Epidermal melanocyte (primary cell): ENCODE measurements around the gene CYP2R1.
"Not testable (repeated sequence)": the region's sequence is repeated elsewhere in the genome, so short reads cannot be mapped to it uniquely, and the experiment has no call there.

Source experiments
- DNase-seq: peaks from one replicate; pipeline ENCODE4 v3.0.0; 2011; ENCODE audit warnings: low spot score; ENCODE audit not compliant: insufficient read length

The CYP2R1 gene

DNA sequence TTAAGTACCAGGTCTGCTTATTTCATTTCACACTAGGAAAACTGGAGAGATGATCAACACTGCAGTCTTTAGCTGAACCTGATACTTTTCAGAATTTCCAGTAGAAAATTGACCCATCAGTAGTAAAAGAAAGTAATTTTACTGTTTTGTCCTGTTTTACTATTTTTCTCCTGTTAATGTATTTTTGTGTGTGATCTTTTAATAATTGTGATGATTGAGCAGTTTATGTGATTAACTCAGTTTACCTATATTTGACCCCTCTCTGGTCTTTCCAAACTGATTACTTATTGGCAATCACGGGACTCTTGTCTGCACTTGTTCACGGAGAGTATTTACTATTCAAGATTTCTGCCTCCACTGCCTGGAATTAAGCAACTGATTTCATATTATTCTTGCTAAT is 546 bp upstream of the CYP2R1 start:
- DNase-seq: no peak

DNA sequence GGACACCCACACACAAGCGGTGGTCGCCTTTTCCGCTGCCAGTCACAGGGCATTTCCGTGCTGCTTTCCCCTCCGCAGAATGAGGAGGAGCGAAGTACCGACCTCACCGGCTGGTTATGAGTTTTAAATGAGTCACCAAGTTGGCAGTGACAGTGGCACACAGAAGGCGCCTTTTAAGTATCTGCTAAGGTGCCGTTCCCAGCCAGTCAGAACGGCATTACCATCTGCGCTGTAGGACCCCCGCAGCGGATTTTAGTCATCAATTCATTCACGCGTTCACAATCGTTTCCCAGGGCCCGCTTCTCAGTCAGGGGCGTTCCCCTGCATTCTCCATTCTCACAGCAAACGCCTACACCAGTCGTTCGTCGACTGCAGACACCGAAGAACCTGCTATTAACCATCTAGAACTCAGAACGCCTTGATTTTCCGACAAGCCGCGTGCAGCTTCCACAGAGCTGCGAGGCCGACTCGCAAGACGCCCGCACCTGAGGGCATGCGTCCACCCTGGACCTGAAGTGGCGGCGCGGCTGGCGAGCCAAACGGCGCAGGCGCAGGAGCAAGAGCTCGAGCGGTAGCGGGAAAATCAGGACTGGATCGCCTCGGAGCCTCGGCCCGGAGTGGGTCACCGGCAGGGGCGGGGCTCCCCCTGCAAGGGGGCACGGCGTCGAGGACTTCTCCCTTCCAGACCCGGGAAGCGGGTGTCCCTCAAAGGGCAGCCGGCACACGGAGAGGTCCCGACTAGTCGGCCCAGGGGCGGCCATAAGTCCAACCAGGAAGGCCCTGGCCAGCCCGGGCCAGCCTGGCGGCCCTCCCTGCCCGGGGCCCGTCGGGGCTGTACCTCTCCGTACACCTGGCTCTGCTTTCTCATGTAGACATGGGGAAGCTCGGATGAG is 642 bp downstream of the CYP2R1 start:
- peak; percentile 65 for DNase-seq

- DNase-seq: no peak
Observed at GRCh38 chr11:14886513-14886912, 5.5 kb downstream of the CYP2R1 start.

DNA sequence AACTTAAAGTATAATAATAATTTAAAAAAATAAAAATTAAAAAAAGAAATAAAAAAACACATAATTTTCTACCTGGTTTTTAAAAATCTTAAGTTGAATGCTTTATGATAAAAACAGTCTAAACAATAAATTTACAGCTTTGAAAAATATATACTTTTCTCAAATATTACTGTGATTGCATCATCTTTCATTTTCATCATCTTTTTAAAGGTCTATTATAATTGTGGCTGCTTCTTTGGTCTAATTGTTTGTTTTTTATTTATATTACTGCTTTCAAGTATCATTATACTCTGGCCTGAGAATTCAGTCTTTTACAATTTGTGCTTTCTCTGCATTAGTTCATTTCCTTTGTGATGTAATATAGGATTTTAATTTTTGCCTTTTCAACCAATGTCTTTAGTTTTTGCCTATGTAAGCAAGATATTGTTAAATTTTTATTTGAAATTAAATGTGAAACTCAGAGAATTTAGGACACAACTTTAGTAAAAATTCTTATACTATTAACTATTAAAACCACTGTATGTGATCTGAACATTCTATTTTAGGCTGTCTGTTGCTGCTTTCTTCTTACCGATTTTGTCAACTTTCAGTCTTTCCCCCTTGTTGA is 7.3 kb downstream of the CYP2R1 start:
- DNase-seq: no peak

GRCh38 chr11:14883683-14884082 is 8.3 kb downstream of the CYP2R1 start:
- not testable (repeated sequence) for DNase-seq

- no peak for DNase-seq
Observed at GRCh38 chr11:14882196-14882595, 9.8 kb downstream of the CYP2R1 start.

DNA sequence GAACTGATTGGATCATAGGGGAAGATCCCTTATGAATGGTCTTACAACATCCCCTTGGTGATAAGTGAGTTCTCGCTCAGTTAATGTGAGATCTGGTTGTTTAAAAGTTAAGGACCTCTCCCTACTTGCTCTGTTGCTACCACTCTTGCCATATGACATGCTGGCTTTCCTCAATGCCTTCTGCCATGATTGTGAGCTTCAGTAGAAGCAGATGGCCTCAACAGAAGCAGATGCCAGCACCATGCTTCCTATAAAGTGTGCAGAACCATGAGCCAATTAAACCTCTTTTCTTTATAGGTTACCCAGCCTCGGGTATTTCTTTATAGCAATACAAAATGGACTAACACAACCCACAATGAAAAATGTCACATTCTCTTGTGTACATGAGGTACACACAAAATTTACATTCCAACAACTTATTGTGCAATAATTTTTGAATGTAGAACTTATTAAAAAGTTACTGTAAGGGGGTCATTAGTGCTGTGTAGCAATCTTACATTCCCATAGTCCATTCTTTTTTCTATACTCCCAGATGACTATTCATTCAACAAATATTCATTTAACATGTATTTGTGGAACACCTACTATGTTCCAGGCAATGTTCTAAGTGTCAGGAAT is 10.3 kb downstream of the CYP2R1 start:
- no peak for DNase-seq

DNA sequence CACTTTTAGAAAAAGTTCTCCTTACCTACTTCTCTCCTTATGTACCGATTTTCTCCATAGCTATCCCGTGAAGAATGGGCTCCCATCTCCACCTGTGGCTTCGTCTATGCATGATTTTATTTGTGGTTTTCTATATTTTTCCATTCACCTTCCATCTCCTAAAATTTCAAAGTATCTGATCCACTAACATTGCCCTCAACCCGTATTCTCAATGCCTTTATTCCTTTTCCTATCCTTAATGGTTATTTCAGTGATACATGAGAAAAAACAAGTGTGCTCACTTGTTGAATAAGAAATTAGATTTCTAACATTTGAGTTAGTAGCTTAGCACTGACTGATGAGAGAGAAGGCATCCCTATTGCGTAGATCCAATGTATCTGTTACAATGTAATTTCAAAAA is 16.9 kb downstream of the CYP2R1 start:
- no peak for DNase-seq

- no peak for DNase-seq
Observed at GRCh38 chr11:14873632-14874031, 18.4 kb downstream of the CYP2R1 start.

GRCh38 chr11:14872032-14872431 is 20.0 kb downstream of the CYP2R1 start:
- no peak for DNase-seq

DNA sequence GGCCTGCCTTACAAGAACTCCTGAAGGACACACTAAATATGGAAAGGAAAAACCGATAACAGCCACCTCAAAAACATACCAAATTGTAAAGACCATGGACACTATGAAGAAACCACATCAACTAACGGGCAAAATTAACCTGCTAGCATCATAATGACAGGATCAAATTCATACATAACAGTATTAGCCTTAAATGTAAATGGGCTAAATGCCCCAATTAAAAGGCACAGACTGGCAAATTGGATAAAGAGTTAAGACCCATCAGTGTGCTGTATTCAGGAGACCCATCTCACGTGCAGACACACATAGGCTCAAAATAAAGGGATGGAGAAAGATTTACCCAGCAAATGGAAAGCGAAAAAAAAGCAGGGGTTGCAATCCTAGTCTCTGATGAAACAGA is 28.3 kb downstream of the CYP2R1 start:
- DNase-seq: not testable (repeated sequence)

GRCh38 chr11:14861680-14862079 is 30.4 kb downstream of the CYP2R1 start:
- no peak for DNase-seq

GRCh38 chr11:14860511-14860910 is 31.5 kb downstream of the CYP2R1 start:
- no peak for DNase-seq

- DNase-seq: no peak
Observed at GRCh38 chr11:14858404-14858803, 33.6 kb downstream of the CYP2R1 start.

GRCh38 chr11:14857621-14858020 is 34.4 kb downstream of the CYP2R1 start:
- DNase-seq: peak; percentile 22

GRCh38 chr11:14855890-14856289 is 36.1 kb downstream of the CYP2R1 start:
- DNase-seq: no peak

GRCh38 chr11:14854057-14854456 is 38.0 kb downstream of the CYP2R1 start:
- DNase-seq: no peak

DNA sequence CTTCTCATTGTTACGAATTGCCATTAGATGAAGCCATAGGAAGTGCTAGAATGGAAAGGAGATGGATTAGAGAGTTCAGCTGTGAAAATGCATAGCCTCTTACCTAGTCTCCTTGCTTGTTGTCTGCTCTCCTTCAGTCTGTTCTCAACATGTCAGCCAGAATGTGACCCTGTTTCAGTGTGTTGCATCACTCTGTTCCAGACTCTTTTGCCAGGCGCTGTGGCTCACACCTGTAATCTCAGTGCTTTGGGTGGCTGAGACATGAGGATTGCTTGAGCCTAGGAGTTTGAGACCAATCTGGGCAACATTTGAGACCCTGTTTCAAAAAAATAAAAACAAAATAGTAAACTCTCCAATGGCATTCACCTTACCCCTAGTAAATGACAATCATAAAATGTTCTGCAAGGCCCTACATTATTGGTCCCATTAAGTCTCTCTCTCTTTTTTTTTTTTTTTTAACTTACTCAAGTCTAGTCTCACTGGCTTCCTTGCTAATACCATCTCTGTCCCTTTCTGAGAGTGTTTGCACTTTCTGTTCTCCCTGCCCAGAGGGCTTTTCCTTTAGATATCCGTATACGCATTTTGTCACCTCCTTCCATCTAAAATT is 39.4 kb downstream of the CYP2R1 start:
- no peak for DNase-seq

GRCh38 chr11:14842002-14842401 is 50.0 kb downstream of the CYP2R1 start:
- no peak for DNase-seq

DNA sequence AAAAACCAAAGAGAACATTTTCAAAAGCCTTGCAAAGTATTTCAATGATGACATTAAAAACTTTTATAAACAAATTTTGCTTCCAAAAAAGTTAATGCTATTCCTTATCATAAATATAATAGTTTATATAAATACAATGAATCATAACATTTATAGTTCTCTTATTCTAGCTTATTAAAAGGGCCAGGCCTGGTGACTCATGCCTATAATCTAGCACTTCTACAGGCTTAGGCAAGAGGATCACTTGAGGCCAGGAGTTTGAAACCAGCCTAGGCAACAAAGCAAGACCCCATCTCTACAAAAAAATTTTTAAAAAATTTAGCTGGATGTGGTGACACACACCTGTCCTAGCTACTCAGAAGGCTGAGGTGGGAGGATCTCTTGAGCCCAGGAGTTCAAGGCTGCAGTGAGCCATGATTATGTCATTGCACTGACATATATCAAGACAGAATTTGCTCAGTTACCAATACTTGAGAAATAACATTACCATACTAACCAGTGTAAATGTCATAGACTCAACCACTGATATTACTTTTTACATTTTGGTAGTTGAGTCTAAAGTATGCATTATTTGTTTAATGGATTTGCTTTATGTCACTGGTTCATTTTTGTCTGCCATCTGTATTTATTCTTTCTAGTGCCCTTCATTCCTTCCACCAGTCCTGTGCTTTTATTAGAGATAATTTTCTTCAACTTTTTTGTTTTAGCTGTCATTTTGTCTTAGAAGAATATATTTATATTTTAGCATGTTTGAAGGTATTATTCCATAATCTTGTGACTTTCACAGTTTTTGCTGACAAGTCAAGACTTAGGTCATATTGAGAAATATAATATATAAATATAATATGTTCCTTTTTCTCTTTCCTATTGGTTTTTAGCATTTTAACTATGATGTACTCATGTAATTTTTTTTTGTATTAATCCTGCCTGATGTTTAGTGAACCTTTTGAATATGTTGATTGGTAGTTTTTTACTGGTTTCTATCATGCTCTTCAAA is 56.2 kb downstream of the CYP2R1 start:
- no peak for DNase-seq
